Kidney (tissue), 14 donors: ENCODE measurements around the gene CHIC2. TPM values are rescaled to one million over a fixed set of nuclear protein-coding genes. Genes with fewer than 3 reads are reported as not detected.
A peak's percentile ranks its signal among the peaks of the same experiment; 100 is the strongest.

Source experiments
- DNase-seq, 5 donors: peaks; one replicate each; pipeline ENCODE4 v3.0.0-alpha.2; 2013 to 2020
- FAIRE-seq: peaks from 2 replicates; lab custom pipeline; 2012; peaks lifted over from hg19 to GRCh38; lab: Jason Lieb, UNC
- H3K27ac ChIP-seq, 2 donors: one replicate each; pipeline ENCODE4 v1.7.0; 2013; ENCODE audit warnings: low read depth in 2 of 2, low read length in 2 of 2, inconsistent platforms in 1 of 2
- H3K27me3 ChIP-seq: one replicate; pipeline ENCODE4 v1.7.1; 2013; ENCODE audit warnings: low read length, inconsistent platforms; ENCODE audit not compliant: control insufficient read depth, insufficient read depth
- H3K36me3 ChIP-seq, 3 donors: one replicate each; pipeline versions ENCODE4 v1.7.0 to v1.7.1; 2013; ENCODE audit warnings: low read length in 3 of 3, control low read depth in 1 of 3, inconsistent platforms in 1 of 3; ENCODE audit not compliant: insufficient read depth in 3 of 3, control insufficient read depth in 2 of 3
- H3K4me1 ChIP-seq, 3 donors: one replicate each; pipeline versions ENCODE4 v1.7.0 to v1.7.1; 2013; ENCODE audit warnings: low read length in 3 of 3, inconsistent platforms in 1 of 3, low read depth in 1 of 3; ENCODE audit not compliant: control insufficient read depth in 2 of 3, insufficient read depth in 2 of 3
- H3K4me3 ChIP-seq, 3 donors: one replicate each; pipeline versions ENCODE4 v1.7.0 to v1.8.1; 2013; ENCODE audit warnings: low read length in 3 of 3, control low read depth in 1 of 3, inconsistent platforms in 1 of 3
- H3K9ac ChIP-seq, 3 donors: one replicate each; pipeline versions ENCODE4 v1.7.0 to v1.7.1; 2013; ENCODE audit warnings: low read length in 3 of 3, control low read depth in 1 of 3, inconsistent platforms in 1 of 3
- H3K9me3 ChIP-seq, 3 donors: one replicate each; pipeline versions ENCODE4 v1.7.0 to v1.7.1; 2013; ENCODE audit warnings: low read length in 3 of 3, control low read depth in 1 of 3, inconsistent platforms in 1 of 3; ENCODE audit not compliant: control insufficient read depth in 2 of 3, insufficient read depth in 1 of 3
- intact Hi-C: fragments of 100-400 bp; cut with DNase I; formaldehyde crosslinking; loops from one replicate; pipeline ENCODE4 v1.11.1; 2022
- polyA plus RNA-seq: library from polyadenylated mRNA; stranded (reverse); fragments of 350-450 nt; fragmentation: Illumina TruSeq; extraction: RNeasy Lipid Tissue Mini Kit (QIAGEN cat#74804); gene quantifications from one replicate; pipeline ENCODE4 v1.2.3, GENCODE V29; 2014; ENCODE audit warnings: low read depth, low replicate concordance; ENCODE audit not compliant: insufficient read depth
- total RNA-seq: library from RNA; stranded (reverse); fragmentation: NEBNext Ultra II Directional; extraction: Animal tissue kit (Norgen Biotek cat#: 25700); gene quantifications from one replicate; pipeline ENCODE4 v1.2.1, GENCODE V29; 2021
- TF ChIP-seq, protein P1 (sequence below): IDR thresholded peaks from 3 replicates; pipeline ENCODE4 v1.5.1; 2012; ENCODE audit warnings: mild to moderate bottlenecking, moderate library complexity, borderline replicate concordance; ENCODE audit not compliant: insufficient read depth; ENCODE audit errors: extremely low read depth
- donor health status: control.
- donor health status: control.
- donor health status: control.
- donor health status: control.
- donor health status: control.
- donor health status: DM: yes; HTN: yes; CAD: no.
- donor health status: Normal renal cell carcinoma (clear cell type).

The CHIC2 gene
- total and polyA plus RNA-seq, 2 donors from 2014 or later, result 13.5 to 26.6 TPM

DNA sequence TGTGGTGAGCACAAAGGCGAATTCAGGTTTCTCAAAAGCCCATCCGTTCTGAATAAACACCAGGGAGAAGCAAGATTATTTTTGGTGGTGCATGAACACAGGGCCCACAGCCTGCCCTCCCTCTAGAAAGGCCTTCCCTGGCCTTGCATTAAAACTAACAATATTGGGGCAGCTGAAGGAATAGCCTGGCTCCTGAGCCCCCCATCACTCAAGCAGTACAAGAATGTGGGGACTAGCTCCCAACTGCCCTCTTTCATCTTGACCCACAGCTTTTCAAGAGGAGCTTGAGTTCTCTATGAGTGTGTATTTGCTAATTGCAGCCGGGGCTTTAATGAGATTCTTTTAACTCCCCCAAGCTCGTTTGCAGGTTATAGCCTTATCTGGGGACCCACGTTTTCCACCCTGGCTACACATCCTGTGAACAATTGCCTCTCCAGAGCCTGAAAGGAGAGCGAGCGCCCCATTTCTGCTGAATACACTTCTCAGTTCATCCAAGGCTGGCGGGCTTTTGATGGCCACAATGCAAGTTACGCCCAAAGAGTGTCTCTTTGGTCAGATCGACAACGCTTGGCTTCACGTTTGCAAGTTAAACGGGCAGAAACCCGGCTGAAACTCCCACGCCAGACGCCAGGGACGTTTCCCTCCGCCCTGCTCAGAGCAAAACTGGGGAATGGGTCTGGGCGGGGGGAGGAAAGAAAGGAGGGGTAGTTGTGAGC is 30.9 kb upstream of the CHIC2 start:
- no peak overlapping the region for H3K4me3 ChIP-seq
- no peak for FAIRE-seq
- H3K27me3 ChIP-seq, result peaks cover 76% of the 10 kb centered on the region
- H3K4me1 ChIP-seq, result peaks cover 4 to 14% (median 6%) of the 10 kb centered on the region in 3 donors
- intact Hi-C loops, result no loop called here
- H3K27ac ChIP-seq, result no peak overlapping the region
- peak in 1 of 5 donors; percentile 42 for DNase-seq
- H3K36me3 ChIP-seq, result no peaks in the 10 kb centered on the region
- no peak overlapping the region for H3K9ac ChIP-seq
- no peaks in the 10 kb centered on the region for H3K9me3 ChIP-seq
- TF ChIP-seq, protein P1, sequence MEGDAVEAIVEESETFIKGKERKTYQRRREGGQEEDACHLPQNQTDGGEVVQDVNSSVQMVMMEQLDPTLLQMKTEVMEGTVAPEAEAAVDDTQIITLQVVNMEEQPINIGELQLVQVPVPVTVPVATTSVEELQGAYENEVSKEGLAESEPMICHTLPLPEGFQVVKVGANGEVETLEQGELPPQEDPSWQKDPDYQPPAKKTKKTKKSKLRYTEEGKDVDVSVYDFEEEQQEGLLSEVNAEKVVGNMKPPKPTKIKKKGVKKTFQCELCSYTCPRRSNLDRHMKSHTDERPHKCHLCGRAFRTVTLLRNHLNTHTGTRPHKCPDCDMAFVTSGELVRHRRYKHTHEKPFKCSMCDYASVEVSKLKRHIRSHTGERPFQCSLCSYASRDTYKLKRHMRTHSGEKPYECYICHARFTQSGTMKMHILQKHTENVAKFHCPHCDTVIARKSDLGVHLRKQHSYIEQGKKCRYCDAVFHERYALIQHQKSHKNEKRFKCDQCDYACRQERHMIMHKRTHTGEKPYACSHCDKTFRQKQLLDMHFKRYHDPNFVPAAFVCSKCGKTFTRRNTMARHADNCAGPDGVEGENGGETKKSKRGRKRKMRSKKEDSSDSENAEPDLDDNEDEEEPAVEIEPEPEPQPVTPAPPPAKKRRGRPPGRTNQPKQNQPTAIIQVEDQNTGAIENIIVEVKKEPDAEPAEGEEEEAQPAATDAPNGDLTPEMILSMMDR, result no peak

GRCh38 chr4:54094451-54094850 is 30.0 kb upstream of the CHIC2 start:
- Histone ChIP-seq H3K36me3 (no peaks in the 10 kb centered on the region), H3K4me1 (peaks cover 4 to 13% (median 6%) of the 10 kb centered on the region in 3 donors), H3K4me3 (no peak overlapping the region), H3K27me3 (peaks cover 71% of the 10 kb centered on the region), H3K9me3 (no peaks in the 10 kb centered on the region), H3K9ac (no peak overlapping the region), H3K27ac (no peak overlapping the region)
- FAIRE-seq (no peak), DNase-seq (no peak)
- intact Hi-C loops, result no loop called here
- TF ChIP-seq, protein P1, result no peak

DNA sequence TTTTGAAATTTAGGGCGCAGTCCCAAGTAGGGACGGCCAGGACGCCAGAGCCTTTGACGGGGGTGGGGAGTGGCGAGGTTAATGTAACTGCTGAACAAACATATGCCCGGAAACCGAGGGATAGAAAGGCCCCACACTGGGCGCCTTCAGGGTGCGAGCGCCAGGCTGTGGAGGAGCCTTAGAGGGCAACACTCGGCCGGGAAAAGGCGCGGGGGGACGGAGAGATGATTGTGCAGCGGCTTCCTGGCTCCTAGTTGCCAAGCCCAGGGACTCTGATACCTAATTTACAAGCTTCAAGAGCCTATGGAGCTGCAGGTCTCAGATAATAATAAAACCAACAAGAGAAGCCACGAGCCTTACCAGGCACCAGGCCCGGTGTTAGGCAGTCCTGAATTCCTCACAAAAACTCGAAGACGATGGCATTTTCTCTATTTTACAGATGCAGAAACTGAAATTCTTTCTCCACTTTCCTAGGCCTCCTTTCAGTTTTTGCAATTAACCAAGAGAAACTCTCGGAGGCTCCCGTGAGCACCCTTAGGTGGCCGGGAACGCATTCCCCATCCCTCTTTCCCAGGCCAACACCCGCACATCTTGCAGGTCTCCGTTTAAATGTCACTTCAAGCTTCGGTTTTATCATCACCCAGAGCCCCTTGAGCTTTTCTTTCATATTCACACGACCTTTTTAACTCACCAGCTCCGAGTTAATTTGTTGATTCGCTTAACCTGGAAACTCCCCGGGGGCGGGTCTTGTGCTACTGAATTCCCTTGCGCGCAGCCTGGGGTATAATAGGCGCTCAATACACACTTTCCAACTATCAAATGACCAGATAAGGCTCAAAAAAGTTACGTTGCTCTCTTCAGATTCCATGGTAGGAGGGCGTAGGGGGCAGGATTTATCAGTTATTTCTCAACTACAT is 29.2 kb upstream of the CHIC2 start:
- Histone ChIP-seq H3K4me3 (no peak overlapping the region), H3K36me3 (no peaks in the 10 kb centered on the region), H3K9me3 (no peaks in the 10 kb centered on the region), H3K4me1 (peaks cover 4 to 13% (median 6%) of the 10 kb centered on the region in 3 donors), H3K27ac (no peak overlapping the region), H3K9ac (no peak overlapping the region), H3K27me3 (peaks cover 62% of the 10 kb centered on the region)
- peak in 1 of 5 donors; percentile 36 for DNase-seq
- intact Hi-C loops, result no loop called here
- TF ChIP-seq, protein P1, result no peak
- FAIRE-seq, result no peak
